ENCODE data around the gene SLC23A2.
"Not testable (repeated sequence)": the region's sequence is repeated elsewhere in the genome, so short reads cannot be mapped to it uniquely, and the experiment has no call there.

The SLC23A2 gene

DNA sequence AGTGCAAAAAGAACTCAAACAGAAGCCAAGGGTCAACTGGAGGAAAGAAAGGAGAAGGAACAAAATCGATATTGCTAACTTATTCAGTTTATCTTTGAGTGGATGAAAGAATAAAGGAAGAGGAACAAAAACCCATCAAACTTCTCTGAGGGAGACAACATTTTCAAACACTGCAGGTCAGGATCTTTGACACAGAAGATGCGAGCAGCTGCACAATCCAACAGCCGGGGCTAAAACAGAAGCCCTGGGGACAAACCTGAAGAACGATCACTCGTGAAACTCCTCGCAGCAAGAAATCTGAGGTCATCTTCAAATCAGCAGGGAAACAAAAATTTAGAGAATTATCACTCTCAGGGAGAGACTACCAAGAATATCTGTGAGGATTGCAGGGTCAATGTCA is 14.2 kb downstream of the SLC23A2 start:
- TF ChIP-seq TAF1 (IDR thresholded peaks at IDR 0.05; ENCODE audit: low read depth, low read length): no peak
- TF ChIP-seq POU2F2 (IDR thresholded peaks at IDR 0.05; ENCODE audit: low read depth, low read length): no peak
- TF ChIP-seq SPI1 (IDR thresholded peaks at IDR 0.05; ENCODE audit: low read depth, low read length): no peak
- TF ChIP-seq PAX5 (IDR thresholded peaks at IDR 0.05; ENCODE audit: insufficient read depth, low read length, severe bottlenecking): no peak
- TF ChIP-seq POLR2AphosphoS5 (IDR thresholded peaks at IDR 0.05; ENCODE audit: low read depth, low read length): no peak
- no peak for TF ChIP-seq POLR2A (IDR thresholded peaks at IDR 0.05; ENCODE audit: low read depth, low read length)

DNA sequence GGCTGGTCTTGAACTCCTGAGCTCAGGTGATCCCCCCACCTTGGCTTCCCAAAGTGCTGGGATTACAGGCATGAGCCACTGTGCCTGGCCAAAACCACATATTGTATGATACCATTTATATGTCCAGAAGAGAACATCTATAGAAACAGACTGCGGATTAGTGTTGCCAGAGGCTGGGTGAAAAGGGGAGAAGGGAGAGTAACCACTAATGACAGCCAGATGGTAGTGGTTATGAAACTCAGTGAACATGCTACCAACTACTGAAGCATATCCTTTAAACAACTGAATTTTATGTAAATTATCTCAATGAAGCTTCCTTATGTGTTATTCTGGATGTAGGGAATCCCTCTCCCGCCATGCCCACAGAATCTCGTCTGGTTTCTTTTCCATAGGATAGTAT is 15.7 kb downstream of the SLC23A2 start:
- peak; percentile 81 for FAIRE-seq
- TF ChIP-seq SPI1 (IDR thresholded peaks at IDR 0.05; ENCODE audit: low read depth, low read length): no peak
- no peak for TF ChIP-seq POLR2A (IDR thresholded peaks at IDR 0.05; ENCODE audit: low read depth, low read length)
- TF ChIP-seq TAF1 (IDR thresholded peaks at IDR 0.05; ENCODE audit: low read depth, low read length): no peak
- no peak for DNase-seq (ENCODE audit: insufficient read length, low spot score)

More for the DNA sequence above, 14.2 kb downstream of the SLC23A2 start:
- no peak for DNase-seq (ENCODE audit: insufficient read length, low spot score)
- FAIRE-seq: no peak

DNA sequence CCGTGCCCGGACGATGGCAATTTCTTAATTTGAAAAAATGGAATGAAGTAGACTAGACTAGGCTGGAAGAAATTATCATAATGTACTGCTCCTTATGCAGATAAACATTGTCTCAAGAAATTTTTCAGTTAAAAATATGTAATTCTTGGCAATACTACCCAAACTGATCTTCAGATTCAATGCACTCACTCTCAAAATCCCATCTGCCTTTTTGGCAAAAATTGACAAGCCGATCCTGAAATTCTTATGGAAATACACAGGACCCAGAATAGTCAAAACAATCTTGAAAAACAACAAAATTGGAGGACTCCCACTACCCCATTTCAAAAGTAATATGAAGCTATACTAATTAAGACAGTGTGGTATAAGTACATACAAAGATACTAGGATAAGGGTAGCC is 19.0 kb downstream of the SLC23A2 start:
- no peak for TF ChIP-seq PAX5 (IDR thresholded peaks at IDR 0.05; ENCODE audit: insufficient read depth, low read length, severe bottlenecking)
- no peak for TF ChIP-seq POLR2A (IDR thresholded peaks at IDR 0.05; ENCODE audit: low read depth, low read length)
- no peak for TF ChIP-seq POLR2AphosphoS5 (IDR thresholded peaks at IDR 0.05; ENCODE audit: low read depth, low read length)
- no peak for TF ChIP-seq SPI1 (IDR thresholded peaks at IDR 0.05; ENCODE audit: low read depth, low read length)
- TF ChIP-seq TAF1 (IDR thresholded peaks at IDR 0.05; ENCODE audit: low read depth, low read length): no peak
- no peak for TF ChIP-seq POU2F2 (IDR thresholded peaks at IDR 0.05; ENCODE audit: low read depth, low read length)
- DNase-seq (ENCODE audit: insufficient read length, low spot score): no peak
- no peak for FAIRE-seq

DNA sequence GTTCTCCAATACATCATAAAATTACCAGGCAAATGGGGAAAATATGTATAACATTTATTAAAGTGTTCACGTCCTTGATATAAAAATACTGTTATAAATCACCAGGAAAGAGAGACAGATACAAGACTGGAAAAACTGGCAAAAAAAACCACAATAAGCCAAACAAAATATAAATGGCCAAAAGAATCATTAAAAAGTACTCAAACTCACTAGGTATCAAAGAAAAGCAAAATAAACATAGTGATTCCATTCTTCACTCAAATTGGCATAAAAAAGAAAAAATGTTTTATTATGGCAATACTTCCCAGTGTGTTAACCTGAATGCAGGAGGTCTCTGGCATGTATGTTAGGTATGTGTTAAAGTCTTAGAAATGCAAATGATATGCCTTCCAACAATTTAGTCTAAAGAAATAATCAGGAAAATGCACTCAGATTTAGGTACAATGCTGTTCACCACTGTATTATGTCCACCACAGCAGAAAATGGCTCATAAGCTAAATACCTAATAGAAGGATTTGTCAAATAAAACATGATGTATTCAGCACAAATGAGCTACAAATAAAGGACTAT is 21.4 kb downstream of the SLC23A2 start:
- FAIRE-seq (no peak), DNase-seq (ENCODE audit: insufficient read length, low spot score) (no peak)
- TF ChIP-seq TAF1 (IDR thresholded peaks at IDR 0.05; ENCODE audit: low read depth, low read length): no peak
- no peak for TF ChIP-seq PAX5 (IDR thresholded peaks at IDR 0.05; ENCODE audit: insufficient read depth, low read length, severe bottlenecking)
- TF ChIP-seq POLR2A (IDR thresholded peaks at IDR 0.05; ENCODE audit: low read depth, low read length): no peak
- TF ChIP-seq POLR2AphosphoS5 (IDR thresholded peaks at IDR 0.05; ENCODE audit: low read depth, low read length): no peak
- no peak for TF ChIP-seq POU2F2 (IDR thresholded peaks at IDR 0.05; ENCODE audit: low read depth, low read length)

DNA sequence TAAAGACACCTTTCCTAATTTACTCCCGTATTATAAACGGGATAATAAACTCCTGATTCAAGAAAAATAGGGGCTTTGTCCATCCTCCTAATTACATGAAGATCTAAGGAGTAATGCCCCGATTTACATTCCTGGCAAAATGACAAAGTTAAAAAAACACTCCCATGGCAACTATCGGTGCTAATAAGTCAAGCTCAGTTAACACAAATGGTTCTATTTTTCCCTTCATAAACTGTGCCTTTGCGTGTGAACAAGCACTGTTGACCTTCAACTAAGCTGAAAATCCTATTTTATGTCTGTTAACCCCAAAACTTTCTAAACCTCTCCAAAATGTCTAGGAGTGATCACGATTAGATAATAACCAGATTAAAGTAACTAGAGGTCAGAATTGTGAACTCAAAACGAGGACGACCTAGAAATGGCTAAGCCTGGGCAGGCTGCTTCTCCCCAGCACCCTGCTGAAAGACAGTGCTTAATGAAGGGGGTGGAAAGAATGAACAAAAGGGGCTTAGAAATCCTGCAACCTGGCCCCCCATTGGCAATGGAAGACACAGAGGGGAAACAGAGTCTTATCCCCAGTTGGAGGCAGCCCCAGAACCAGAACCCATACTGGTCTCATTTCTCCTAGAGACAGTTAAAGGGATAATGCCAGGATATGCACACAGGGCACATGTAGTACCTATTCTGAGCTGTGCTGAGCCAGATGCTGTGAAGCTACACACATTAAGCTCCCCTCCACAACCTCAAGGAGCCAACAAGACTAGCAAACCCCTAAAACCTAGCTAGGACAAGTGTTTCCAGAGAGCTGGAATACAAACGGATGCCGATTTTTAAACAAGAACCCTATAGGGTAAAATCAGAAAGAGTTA is 23.0 kb downstream of the SLC23A2 start:
- TF ChIP-seq SPI1 (IDR thresholded peaks at IDR 0.05; ENCODE audit: low read depth, low read length) (no peak), PAX5 (IDR thresholded peaks at IDR 0.05; ENCODE audit: insufficient read depth, low read length, severe bottlenecking) (no peak)
- DNase-seq (ENCODE audit: insufficient read length, low spot score): no peak
- FAIRE-seq: no peak

DNA sequence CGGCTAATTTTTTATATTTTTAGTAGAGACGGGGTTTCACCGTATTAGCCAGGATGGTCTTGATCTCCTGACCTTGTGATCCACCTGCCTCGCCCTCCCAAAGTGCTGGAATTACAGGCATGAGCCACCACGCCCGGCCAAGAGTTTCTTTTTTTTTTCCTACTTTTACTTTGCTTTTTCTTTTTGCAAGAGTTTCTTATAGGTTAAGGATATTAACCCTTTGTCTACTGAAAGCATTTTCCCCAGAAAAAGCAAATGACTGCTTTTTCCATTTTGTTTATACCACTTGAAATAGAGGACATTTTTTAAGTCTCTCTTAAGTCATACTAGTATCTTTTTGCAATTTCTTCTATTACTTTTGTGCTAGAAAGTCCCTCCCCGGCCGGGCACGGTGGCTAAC is 25.3 kb downstream of the SLC23A2 start:
- FAIRE-seq; DNase-seq (ENCODE audit: insufficient read length, low spot score): not testable (repeated sequence)

DNA sequence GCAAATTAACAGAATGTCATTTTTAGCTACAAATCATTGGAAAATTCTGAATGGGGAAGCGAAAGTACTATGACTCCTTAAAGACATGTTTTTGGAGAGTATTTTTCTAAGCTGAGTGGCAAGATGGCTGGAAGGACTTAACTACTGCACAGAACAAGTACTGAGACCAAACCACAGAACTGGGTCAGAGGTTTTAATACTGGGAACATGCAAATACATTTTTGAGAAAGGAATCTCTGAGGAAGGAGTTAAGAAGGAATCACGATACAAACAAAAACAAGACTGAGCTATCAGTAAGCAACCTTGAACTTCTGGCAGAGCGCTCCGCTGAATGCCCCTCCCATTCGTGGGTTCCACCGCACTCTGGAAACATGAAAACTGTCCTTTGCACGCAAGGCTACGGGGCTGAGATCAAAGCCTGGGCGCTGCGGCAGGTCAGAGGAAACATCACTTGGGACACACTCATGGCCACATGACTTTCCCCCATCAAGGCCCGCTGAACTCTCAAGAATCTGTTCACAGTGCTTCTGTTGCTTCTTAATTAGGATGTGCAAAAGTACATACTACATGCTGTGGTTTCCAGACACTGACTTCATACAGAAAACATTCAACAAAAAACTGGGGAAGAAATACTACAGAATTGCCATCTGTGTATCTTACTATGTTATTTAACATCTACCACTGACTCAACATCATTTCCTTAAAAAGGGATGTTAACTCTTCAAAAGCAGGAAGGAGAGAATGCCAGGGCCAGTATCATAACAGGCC is 27.8 kb downstream of the SLC23A2 start:
- FAIRE-seq (peak; percentile 93), DNase-seq (ENCODE audit: insufficient read length, low spot score) (peak; percentile 30)
- TF ChIP-seq TAF1 (IDR thresholded peaks at IDR 0.05; ENCODE audit: low read depth, low read length): peak; percentile 54
- TF ChIP-seq POLR2AphosphoS5 (IDR thresholded peaks at IDR 0.05; ENCODE audit: low read depth, low read length): peak; percentile 75
- peak; percentile 25; the same call in 1 of the 2 replicates for TF ChIP-seq POLR2A (IDR thresholded peaks at IDR 0.05; ENCODE audit: low read depth, low read length)
- TF ChIP-seq SPI1 (IDR thresholded peaks at IDR 0.05; ENCODE audit: low read depth, low read length): peak; percentile 89
- TF ChIP-seq POU2F2 (IDR thresholded peaks at IDR 0.05; ENCODE audit: low read depth, low read length): peak; percentile 92
- TF ChIP-seq PAX5 (IDR thresholded peaks at IDR 0.05; ENCODE audit: insufficient read depth, low read length, severe bottlenecking): no peak

DNA sequence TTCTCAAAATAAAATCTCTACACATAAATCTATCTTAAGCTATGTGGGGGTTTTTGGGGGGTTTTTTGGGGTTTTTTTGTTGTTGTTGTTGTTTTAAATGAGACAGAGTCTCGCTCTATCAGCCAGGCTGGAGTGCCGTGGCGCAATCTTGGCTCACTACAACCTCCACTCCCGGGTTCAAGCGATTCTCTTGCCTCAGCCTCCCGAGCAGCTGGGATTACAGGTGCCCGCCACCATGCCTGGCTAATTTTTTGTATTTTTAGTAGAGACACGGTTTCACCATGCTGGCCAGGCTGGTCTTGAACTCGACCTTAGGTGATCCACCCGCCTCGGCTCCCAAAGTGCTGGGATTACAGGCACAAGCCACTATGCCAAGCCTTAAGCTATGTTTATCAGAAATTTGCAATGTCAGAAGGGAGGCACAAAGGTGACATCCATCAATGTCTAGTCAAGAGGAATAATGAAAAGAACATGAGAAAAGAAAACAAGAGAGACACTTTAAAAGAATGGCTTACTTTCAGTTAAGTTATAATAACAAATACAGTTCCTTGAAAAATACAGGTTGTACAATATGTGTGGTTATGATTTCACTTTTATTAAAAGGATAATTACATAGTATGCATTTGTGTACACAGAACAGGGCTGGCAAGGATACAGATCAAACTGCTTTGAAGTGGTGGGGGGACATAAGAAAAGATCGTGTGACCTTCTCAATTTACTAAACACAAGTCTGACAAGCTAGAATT is 28.6 kb downstream of the SLC23A2 start:
- DNase-seq (ENCODE audit: insufficient read length, low spot score) (no peak), FAIRE-seq (no peak)
- TF ChIP-seq POLR2AphosphoS5 (IDR thresholded peaks at IDR 0.05; ENCODE audit: low read depth, low read length) (no peak), POLR2A (IDR thresholded peaks at IDR 0.05; ENCODE audit: low read depth, low read length) (no peak), SPI1 (IDR thresholded peaks at IDR 0.05; ENCODE audit: low read depth, low read length) (no peak), POU2F2 (IDR thresholded peaks at IDR 0.05; ENCODE audit: low read depth, low read length) (no peak), PAX5 (IDR thresholded peaks at IDR 0.05; ENCODE audit: insufficient read depth, low read length, severe bottlenecking) (no peak), TAF1 (IDR thresholded peaks at IDR 0.05; ENCODE audit: low read depth, low read length) (no peak)

DNA sequence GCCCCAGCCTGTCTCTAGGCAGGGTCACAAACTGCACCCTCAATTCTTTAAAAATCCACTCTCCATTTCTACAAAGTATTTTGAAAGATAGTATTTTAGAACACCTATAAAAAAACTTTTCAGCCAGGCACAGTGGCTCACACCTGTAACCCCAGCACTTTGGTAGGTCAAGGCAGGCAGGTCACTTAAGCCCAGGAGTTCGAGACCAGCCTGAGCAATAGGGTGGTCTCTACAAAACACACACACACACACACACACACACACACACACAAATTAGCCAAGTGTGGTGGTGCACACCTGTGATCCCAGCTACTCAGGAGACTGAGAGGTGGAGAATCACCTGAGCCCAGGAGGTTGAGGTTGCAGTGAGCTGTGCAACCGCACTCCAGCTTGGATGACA is 30.2 kb downstream of the SLC23A2 start:
- no peak for TF ChIP-seq POLR2A (IDR thresholded peaks at IDR 0.05; ENCODE audit: low read depth, low read length)
- no peak for TF ChIP-seq PAX5 (IDR thresholded peaks at IDR 0.05; ENCODE audit: insufficient read depth, low read length, severe bottlenecking)
- TF ChIP-seq POLR2AphosphoS5 (IDR thresholded peaks at IDR 0.05; ENCODE audit: low read depth, low read length): no peak
- no peak for TF ChIP-seq POU2F2 (IDR thresholded peaks at IDR 0.05; ENCODE audit: low read depth, low read length)
- DNase-seq (ENCODE audit: insufficient read length, low spot score): no peak
- no peak for FAIRE-seq
